Measurements from ENCODE around the gene TLK1. TPM values are rescaled to one million over a fixed set of nuclear protein-coding genes. Genes with fewer than 3 reads are reported as not detected.

Gene TLK1
- total and polyA plus RNA-seq, 2 experiments from 2014 or later: 41.2 to 45.0 TPM

DNA sequence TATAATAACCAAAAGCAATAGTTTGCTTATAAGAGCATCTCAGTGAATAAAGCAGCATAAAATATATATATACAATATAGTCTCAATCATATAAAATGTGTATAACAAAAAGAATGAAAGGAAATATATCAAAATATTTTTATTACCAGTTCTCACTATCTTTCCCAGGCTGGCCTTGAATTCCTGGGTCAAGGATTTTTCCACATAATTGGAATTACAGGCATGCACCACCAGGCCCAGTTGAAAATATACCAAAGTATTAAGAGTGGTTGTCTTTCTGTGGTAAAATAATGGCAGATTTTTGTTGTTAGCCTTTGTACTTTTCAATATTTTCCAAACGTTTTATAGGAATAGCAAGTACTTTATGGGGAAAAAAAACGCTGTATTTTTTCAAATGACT is 8.6 kb upstream of the TLK1 start (continued):
- TF ChIP-seq, protein P1, sequence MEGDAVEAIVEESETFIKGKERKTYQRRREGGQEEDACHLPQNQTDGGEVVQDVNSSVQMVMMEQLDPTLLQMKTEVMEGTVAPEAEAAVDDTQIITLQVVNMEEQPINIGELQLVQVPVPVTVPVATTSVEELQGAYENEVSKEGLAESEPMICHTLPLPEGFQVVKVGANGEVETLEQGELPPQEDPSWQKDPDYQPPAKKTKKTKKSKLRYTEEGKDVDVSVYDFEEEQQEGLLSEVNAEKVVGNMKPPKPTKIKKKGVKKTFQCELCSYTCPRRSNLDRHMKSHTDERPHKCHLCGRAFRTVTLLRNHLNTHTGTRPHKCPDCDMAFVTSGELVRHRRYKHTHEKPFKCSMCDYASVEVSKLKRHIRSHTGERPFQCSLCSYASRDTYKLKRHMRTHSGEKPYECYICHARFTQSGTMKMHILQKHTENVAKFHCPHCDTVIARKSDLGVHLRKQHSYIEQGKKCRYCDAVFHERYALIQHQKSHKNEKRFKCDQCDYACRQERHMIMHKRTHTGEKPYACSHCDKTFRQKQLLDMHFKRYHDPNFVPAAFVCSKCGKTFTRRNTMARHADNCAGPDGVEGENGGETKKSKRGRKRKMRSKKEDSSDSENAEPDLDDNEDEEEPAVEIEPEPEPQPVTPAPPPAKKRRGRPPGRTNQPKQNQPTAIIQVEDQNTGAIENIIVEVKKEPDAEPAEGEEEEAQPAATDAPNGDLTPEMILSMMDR (conservative IDR thresholded peaks at IDR 0.05; ENCODE audit: low read depth in 2 of 2): no peak
- no peak for TF ChIP-seq CREB1 (CRISPR knock-in tag; IDR thresholded peaks at IDR 0.05; ENCODE audit: low read depth)
- TF ChIP-seq, protein P2, sequence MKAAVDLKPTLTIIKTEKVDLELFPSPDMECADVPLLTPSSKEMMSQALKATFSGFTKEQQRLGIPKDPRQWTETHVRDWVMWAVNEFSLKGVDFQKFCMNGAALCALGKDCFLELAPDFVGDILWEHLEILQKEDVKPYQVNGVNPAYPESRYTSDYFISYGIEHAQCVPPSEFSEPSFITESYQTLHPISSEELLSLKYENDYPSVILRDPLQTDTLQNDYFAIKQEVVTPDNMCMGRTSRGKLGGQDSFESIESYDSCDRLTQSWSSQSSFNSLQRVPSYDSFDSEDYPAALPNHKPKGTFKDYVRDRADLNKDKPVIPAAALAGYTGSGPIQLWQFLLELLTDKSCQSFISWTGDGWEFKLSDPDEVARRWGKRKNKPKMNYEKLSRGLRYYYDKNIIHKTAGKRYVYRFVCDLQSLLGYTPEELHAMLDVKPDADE (IDR thresholded peaks at IDR 0.05): no peak

DNA sequence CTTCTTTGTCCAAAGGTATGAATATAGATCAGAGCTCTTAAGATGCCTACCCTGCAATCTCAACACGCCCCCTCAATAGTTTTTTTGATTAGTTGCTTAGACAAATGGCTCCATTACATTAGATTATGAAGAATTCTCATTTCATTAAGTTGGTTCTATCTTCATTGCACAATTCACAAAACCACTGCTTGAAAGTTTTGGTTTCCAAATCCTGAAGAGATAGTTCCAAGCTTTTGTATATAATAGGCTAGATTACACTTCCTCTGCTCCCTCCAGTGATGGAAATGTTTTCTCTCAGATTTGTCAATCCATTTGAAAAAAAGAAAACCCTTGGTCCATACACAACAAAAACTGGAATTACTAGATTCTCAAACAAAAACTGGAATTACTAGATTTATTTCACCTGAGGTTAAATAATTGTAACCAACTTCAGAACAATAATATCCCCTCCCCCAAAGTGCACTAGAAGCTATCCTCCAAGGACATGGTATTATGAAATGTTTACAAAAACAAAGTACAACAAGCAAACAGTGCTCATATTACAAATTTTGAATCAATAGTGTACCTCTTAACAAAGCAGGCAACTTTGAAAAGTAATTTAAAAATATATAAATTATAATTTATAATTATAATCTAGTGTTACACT is 6.8 kb upstream of the TLK1 start:
- Histone ChIP-seq H3K27ac (ENCODE audit: low read depth) (no peak overlapping the region), H3K4me1 (ENCODE audit: insufficient read depth) (peaks cover 7% of the 10 kb centered on the region; the same call in 1 of the 2 replicates), H4K20me1 (replicated peaks; ENCODE audit: insufficient read depth) (no peaks in the 10 kb centered on the region), H3K4me2 (no peak overlapping the region), H3K79me2 (replicated peaks; ENCODE audit: insufficient read depth) (0 out of 2 replicates have a peak, but pooled peaks cover 2% of the 10 kb centered on the region), H3K36me3 (ENCODE audit: insufficient read depth) (no peaks in the 10 kb centered on the region), H2AFZ (no peak overlapping the region), H3K27me3 (ENCODE audit: insufficient read depth) (no peaks in the 10 kb centered on the region), H3F3A (replicated peaks; ENCODE audit: low read depth) (no peaks in the 10 kb centered on the region), H3K4me3 (no peak overlapping the region), H3K9me2 (ENCODE audit: insufficient read depth) (no peaks in the 10 kb centered on the region)
- Mint-ChIP-seq H3K36me3 (ENCODE audit: low read depth) (no peaks in the 10 kb centered on the region), H3K9me3 (no peaks in the 10 kb centered on the region; the same call in 2 of the 3 replicates), H3K27me3 (ENCODE audit: insufficient read depth, low read depth, poor library complexity) (no peaks in the 10 kb centered on the region), H3K27ac (no peak overlapping the region), H3K4me3 (no peak overlapping the region), H3K4me1 (peaks cover 18% of the 10 kb centered on the region)
- ATAC-seq: no peak
- TF ChIP-seq POLR2AphosphoS5 (IDR thresholded peaks at IDR 0.05; ENCODE audit: low read depth) (no peak), EZH2 (IDR thresholded peaks at IDR 0.05; ENCODE audit: low read depth, unreplicated experiment) (no peak), JUNB (IDR thresholded peaks at IDR 0.05; ENCODE audit: unreplicated experiment) (no peak), NANOG (IDR thresholded peaks at IDR 0.05; ENCODE audit: borderline replicate concordance) (no peak), EZH2phosphoT487 (IDR thresholded peaks at IDR 0.05; ENCODE audit: unreplicated experiment) (no peak)
- TF ChIP-seq, protein P2 (IDR thresholded peaks at IDR 0.05): no peak
- no peak for DNase-seq (ENCODE audit: low spot score)
